HG03439 (cell line): ENCODE measurements around the gene CD160.
"Not testable (repeated sequence)": the region's sequence is repeated elsewhere in the genome, so short reads cannot be mapped to it uniquely, and the experiment has no call there.

Source experiments
- ATAC-seq: cut with Tn5 transposase; IDR thresholded peaks from one replicate; pipeline ENCODE4 v1.9.1; 2021; ENCODE audit warnings: mild to moderate bottlenecking, moderate library complexity; ENCODE audit not compliant: unreplicated experiment

Gene CD160

DNA sequence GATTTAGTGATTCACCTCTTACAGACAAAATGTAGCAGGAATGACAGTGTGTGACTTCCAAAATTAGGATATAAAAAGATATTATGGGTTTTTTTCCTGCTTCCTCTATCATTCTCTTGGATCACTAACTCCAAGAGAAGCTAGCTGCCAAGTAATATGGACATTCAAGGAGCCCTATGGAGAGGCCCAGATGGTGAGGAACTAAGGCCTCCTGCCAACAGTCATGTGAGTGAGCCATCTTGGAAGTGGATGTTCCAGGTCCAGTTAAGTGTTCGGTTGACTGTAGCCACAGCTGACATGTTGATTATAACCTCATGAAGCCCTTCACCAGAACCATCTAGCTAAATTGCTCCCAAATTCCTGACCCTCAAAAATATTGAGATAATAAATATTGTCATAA is 38.8 kb downstream of the CD160 start:
- ATAC-seq = no peak

DNA sequence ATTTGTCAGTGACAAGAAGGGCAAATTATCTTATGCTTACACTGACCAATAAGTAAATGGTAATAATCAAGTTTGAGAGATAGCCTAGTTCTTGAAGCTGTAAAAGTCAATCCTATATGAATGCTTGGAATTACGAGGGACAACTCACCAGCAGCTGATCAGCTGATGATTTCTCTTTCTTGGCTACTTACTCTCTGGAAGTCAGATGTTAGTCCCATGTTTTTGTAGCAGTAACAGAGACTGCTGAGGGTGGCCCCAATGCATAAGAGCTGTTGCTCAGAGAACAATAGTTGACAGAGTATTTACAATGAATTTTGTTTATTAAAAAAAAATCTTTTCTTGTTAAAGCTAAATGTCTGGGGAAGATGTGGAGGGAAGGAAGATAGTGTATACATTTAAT is 39.3 kb downstream of the CD160 start:
- ATAC-seq = no peak

DNA sequence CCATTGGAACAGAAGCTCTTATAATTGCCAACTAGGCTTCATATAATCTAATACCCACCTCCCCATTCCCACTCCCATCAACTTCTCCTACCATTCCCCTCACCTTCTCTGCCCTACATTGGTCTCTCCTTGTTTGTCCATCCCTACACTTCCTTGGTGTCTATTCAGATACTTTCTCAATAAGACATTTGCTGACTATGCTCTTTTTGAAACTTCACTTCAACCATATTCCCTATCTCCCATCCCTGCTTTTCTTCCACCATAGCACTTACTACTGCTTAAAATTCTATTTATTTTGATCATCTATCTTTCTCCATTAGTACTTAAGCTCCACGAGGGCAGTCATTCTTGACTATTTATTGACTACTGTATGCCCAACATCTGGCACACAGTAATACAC is 40.4 kb downstream of the CD160 start:
- no peak for ATAC-seq

DNA sequence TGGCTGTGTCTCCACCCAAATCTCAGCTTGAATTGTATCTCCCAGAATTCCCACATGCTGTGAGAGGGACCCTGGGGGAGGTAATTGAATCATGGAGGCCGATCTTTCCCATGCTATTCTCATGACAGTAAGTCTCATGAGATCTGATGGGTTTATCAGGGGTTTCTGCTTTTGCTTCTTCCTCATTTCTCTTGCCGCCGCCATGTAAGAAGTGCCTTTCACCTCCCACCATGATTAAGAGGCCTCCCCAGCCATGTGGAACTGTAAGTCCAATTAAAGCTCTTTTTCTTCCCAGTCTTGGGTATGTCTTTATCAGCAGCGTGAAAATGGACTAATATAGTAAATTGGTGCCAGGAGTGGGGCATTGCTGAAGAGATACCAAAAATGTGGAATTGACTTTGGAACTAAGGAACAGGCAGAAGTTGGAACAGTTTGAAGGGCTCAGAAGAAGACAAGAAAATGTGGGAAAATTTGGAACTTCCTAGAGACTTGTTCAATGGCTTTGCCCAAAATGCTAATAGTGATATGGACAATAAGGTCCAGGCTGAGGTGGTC is 41.2 kb downstream of the CD160 start:
- not testable (repeated sequence) for ATAC-seq

DNA sequence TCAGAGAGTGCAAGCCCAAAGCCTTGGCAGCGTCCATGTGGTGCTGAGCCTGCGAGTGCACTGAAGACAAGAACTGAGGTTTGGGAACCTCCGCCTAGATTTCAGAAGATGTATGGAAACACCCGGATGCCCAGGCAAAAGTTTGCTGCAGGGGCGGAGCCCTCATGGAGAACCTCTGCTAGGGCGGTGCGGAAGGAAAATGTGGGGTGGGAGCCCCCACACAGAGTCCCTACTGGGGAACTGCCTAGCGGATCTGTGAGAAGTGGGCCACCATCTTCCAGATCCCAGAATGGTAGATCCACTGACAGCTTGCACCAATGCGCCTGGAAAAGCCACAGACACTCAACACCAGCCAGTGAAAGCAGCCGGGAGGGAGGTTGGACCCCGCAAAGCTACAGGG is 42.2 kb downstream of the CD160 start:
- ATAC-seq = not testable (repeated sequence)

DNA sequence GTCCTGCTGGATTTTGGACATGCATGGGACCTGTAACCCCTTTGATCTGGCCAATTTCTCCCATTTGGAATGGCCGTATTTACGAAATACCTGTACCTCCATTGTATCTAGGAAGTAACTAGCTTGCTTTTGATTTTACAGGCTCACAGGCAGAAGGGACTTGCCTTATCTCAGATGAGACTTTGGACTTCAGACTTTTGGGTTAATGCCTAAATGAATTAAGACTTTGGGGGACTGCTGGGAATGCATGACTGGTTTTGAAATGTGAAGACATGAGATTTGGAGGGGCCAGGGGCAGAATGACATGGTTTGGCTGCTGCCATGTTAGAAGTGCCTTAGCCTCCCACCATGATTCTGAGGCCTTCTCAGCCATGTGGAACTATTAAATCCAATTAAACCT is 42.7 kb downstream of the CD160 start:
- not testable (repeated sequence) for ATAC-seq

DNA sequence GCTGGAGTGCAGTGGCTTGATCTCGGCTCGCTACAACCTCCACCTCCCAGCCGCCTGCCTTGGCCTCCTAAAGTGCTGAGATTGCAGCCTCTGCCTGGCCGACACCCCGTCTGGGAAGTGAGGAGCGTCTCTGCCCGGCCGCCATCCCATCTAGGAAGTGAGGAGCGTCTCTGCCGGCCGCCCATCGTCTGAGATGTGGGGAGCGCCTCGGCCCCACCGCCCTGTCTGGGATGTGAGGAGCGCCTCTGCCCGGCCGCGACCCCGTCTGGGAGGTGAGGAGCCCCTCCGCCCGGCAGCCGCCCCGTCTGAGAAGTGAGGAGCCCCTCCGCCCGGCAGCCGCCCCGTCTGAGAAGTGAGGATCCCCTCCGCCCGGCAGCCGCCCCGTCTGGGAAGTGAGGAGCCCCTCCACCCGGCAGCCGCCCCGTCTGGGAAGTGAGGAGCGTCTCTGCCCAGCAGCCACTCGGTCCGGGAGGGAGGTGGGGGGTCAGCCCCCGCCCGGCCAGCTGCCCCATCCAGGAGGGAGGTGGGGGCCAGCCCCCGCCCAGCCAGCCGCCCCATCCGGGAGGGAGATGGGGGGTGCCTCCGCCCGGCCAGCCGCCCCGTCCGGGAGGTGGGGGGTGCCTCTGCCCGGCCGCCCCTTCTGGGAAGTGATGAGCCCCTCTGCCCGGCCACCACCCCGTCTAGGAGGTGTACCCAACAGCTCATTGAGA is 45.1 kb downstream of the CD160 start:
- not testable (repeated sequence) for ATAC-seq

DNA sequence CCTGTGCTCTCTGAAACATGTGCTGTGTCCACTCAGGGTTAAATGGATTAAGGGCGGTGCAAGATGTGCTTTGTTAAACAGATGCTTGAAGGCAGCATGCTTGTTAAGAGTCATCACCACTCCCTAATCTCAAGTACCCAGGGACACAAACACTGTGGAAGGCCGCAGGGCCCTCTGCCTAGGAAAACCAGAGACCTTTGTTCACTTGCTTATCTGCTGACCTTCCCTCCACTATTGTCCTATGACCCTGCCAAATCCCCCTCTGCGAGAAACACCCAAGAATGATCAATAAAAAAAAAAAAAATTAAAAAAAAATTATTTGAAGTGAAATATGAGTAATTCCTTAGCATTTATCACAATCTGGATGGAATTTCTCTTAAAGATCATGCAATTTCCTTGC is 45.8 kb downstream of the CD160 start:
- ATAC-seq = not testable (repeated sequence)

DNA sequence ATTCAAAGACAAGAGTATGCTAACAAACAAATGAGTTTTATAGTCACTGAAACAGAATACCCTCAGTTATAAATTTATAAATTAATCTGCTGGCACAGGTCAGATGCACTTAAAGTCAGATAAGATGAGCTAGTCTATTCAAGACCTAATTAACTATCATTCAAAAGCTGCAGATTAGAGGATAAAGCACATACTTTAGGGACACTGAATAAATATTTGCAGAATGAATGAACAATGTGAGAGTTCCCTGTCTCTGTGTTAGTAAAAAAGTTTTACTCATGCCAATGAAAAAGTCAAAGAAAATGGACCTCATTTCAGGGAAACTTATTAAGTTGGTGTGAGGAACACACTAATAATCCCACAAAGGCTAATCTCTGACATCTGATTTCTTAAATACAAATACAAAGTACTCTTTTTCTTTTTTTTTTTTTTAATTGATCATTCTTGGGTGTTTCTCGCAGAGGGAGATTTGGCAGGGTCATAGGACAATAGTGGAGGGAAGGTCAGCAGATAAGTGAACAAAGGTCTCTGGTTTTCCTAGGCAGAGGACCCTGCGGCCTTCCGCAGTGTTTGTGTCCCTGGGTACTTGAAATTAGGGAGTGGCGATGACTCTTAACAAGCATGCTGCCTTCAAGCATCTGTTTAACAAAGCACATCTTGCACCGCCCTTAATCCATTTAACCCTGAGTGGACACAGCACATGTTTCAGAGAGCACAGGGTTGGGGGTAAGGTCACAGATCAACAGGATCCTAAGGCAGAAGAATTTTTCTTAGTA is 46.5 kb downstream of the CD160 start:
- ATAC-seq = not testable (repeated sequence)

DNA sequence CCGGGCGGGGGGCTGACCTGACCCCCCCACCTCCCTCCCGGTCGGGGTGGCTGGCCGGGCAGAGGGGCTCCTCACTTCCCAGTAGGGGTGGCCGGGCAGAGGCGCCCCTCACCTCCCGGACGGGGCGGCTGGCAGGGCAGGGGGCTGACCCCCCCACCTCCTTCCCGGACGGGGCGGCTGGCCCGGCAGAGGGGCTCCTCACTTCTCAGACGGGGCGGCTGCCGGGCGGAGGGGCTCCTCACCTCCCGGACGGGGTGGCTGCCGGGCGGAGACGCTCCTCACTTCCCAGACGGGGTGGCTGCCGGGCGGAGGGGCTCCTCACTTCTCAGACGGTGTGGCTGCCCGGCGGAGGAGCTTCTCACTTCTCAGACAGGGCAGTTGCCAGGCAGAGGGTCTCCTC is 47.6 kb downstream of the CD160 start:
- not testable (repeated sequence) for ATAC-seq

DNA sequence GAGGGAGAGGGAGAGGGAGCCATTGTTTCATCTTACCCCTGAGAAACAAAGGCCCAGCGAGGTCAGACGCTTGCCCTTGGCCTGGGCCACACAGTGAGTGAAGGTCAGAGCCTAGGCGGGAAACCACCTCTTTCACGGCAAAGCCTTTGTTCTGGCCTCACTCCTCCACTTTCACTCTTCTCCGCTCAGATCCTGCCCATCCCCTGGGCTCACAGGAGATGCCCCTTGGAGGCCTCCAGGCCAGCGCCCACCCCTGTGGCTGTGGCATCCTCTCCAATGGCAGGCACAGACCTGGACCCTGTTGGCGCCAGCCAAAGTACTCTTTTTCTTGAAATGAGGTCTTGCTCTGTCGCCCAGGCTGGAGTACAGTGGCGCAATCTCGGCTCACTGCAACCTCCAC is 48.7 kb downstream of the CD160 start:
- ATAC-seq = not testable (repeated sequence)

DNA sequence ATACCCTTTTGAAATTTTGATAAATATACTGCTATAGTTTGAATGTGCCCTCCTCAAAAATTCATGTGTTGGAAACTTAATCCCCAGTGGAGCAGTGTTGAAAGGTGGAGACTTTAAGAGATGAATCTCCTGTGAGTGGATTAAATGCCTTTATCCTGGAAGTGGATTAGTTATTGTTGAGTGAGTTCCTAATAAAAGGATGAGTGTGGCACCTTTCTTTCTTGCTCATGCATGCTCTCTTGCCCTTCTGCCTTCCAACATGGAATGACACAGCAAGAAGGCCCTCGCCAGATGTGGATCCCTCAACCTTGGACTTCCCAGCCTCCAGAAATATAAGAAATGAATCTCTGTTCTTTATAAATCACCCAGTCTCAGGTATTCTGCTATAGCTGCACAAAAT is 51.8 kb downstream of the CD160 start:
- no peak for ATAC-seq

DNA sequence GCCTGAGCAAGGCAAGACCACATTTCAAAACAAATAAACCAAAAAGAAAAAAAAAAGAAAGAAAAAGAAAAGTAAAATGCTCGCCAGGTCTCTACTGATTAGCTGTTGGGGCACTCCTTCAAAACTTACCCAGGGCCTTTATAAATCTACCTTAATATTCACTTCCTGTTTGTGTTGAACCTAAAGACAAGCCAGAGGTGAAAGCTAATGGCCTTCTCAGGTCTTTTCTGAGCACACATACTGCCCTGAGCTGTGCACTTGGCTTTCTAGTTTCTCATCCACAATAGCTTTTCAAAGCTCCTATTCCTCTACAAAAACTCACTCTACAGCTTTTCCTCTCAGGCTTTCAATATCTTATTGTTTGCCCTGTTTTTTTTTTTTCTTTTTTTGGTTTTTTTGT is 54.1 kb downstream of the CD160 start:
- no peak for ATAC-seq

DNA sequence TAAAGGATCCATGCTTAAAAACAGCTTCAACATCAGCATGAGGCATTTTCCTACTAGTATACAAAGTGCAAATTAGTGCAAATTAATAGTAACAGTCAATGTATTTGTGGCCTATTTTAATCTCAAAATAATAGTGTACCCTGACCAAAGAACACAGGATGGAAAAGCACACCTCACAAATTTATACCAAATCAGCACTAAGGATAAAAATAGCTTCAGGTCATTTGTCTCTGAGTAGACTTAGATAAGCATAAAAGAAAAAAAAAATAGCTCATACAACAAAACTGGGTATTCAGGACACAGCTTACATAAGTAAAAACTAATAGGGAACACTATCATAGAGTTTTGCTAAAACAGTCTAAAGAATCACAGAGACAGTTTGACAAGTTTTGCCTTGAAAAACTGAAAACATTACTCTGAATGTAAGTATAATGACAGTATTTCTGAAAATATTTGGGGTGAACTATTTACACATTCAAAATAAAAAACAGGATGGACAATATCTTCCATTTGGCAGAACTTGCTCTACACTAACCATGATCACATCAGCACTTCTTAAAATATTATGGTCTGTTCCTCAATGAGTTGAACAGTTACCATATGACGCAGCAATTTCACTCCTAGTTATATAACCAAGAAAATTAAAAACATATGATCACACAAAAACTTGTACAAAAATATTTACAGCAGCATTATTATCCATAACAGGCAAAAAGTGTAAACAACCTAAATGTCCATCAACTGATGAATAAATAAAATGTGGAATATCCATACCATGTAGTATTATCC is 58.3 kb downstream of the CD160 start:
- no peak for ATAC-seq

DNA sequence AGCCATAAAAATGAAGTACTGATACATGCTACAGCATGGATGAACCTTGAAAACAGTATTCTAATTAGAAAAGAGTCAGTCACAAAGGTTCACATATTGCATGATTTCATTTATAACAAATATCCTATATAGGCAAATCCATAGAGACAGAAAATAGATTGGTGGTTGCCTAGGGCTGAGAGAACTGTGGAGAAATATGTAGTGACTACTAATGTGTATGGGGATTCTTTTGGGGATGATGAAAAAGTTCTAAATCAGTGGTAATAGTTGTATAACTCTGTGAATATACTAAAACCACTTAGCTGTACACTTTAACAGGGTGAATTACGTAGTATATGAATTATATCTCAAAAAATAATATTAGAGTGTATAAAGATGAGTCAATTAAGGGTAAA is 58.8 kb downstream of the CD160 start:
- no peak for ATAC-seq

DNA sequence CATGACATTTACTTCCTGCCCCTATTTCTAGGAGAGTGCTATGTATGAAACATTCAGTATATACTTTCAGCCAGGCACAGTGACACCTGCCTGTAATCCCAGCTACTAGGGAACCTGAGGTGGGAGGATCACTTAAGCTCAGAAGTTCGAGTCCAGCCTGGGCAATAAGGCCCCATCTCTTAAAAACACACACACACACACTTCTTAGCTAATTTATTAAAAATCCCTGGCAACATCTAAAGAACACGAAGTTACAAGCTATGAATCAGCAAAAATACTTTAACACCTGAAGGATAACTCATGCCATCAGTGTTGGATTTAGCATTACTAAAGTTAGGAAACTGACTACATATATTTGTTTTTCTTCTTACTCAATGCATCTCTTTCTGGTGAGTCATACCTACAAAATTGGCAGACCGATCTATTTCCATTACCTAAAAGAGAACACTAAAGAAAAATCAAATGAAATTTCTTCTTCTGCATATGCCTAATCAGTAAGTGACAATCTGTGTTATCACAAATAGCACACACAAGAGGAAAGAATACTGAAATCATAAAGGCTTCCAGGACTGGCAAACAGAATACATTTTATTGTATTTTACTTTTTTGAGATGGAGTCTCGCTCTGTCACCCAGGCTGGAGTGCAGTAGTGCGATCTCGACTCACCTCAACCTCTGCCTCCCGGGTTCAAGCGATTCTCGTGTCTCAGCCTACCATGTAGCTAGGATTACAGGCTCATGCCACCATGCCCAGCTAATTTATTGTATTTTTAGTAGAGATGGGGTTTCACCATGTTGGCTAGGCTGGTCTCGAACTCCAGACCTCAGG is 63.2 kb downstream of the CD160 start:
- no peak for ATAC-seq

DNA sequence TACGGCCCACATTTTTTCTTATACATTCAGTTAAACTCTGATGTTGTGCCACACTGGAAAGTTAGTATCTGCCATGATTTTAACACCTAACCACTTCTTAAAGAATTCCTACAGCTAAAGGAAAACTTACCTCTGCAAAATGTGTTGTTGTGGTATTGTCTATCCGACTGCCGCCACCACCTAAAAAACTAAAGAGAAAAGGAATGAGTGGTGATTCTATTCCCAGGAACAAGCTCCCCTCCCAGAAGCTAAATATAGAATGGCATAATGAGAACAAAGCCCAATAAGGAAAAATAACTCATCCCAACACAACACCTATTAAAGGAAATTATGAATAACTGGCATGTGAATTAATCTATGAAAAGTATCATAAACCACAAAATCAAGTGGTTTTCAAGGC is 65.1 kb downstream of the CD160 start:
- ATAC-seq = no peak

DNA sequence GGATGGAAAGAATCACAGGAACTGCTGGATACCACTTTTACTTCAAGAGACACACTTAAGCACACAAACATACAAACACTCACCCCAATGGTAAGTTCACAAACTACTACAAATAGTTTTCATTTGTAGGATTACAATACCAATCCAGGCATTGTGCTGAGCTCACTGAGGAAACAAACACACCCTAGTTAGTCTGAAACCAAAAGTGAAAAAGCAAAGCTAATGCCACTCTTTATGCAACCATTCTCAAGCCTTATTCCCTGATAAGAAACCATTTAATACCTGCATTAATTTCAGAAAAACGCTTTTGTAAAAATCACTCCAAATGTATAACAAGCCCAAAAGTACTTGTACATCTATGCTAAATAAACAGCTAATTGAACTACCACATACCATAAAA is 66.2 kb downstream of the CD160 start:
- no peak for ATAC-seq

DNA sequence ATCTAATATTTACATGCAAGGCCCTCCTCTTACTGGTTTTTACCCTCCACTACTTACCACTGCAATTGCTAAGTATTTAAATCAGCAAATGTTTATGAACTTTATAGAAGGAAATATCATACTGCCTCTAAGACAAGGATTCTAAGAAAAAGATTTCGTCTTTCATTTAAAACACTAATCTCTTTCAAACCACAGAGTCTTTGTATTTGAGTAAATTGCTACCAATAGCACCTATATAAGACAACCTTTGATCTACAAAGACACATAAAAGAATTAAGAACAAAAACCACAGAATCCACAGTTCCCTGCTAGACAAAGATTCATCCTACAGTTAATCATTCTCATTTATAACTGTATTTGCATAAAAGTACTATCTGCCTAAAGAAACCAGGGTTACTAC is 67.0 kb downstream of the CD160 start:
- no peak for ATAC-seq

DNA sequence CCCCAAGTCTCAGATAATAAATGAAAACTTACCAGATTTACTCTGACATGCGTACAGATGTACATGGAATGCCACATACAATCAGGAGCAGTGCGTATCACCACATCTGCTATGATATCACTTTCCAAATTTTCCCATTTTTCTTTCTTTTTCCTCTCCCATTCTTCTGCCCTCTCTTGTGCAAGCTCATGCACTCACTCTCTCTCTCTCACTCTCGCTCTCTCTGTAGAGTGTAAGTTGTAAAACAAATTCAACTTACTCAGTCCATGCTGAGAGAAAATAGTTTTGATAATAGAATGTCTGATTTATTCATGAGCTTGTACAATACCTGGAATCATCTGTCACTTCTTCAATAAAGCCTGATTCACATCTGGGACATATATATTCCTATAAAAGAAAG is 69.3 kb downstream of the CD160 start:
- ATAC-seq = no peak
